EH (cell line): ENCODE results near the gene SEC24D.
"Not testable (repeated sequence)": the region's sequence is repeated elsewhere in the genome, so short reads cannot be mapped to it uniquely, and the experiment has no call there.

Experiments
- DNase-seq: peaks from one replicate; pipeline ENCODE4 v3.0.0-alpha.2; 2015; ENCODE audit warnings: low read depth

SEC24D gene, protein sequence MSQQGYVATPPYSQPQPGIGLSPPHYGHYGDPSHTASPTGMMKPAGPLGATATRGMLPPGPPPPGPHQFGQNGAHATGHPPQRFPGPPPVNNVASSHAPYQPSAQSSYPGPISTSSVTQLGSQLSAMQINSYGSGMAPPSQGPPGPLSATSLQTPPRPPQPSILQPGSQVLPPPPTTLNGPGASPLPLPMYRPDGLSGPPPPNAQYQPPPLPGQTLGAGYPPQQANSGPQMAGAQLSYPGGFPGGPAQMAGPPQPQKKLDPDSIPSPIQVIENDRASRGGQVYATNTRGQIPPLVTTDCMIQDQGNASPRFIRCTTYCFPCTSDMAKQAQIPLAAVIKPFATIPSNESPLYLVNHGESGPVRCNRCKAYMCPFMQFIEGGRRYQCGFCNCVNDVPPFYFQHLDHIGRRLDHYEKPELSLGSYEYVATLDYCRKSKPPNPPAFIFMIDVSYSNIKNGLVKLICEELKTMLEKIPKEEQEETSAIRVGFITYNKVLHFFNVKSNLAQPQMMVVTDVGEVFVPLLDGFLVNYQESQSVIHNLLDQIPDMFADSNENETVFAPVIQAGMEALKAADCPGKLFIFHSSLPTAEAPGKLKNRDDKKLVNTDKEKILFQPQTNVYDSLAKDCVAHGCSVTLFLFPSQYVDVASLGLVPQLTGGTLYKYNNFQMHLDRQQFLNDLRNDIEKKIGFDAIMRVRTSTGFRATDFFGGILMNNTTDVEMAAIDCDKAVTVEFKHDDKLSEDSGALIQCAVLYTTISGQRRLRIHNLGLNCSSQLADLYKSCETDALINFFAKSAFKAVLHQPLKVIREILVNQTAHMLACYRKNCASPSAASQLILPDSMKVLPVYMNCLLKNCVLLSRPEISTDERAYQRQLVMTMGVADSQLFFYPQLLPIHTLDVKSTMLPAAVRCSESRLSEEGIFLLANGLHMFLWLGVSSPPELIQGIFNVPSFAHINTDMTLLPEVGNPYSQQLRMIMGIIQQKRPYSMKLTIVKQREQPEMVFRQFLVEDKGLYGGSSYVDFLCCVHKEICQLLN

DNA sequence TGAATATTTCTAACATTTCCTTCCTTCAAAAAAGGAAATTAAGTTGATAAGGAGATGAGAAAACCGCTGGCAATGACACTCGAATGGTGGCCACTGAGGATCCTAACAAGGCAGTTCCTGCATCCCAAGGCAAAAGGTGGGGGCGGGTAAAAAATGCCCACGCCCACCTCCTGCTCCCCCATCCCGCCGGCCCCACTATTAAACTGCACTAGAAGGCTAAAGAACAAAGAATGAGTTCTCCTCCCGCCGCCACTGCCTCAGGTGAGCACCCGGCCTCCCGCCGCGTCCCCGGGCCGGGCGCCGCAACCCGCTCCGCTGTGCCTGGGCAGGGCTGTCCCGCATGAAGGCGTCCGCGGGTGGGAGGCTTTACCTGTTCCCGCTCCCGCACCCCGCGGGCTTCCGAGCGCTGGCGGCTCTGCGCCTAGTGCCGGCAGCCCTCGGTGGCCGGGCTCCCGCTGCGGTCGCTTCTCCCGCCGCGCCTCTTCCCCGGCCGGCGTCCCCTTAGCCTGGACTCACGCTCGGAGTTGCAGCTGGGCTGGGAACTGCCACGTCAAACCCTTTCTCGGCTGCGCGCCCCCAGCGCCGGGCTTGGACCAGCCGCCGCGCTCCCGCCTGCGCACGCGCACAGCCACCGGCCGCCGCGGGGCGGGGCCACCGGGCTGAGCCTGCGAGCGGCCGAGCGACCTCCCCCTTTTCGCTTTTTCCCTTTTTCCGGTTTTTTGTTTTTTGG lies at the start of gene SEC24D:
Gene SEC24D (minus strand): TSS at position 556 of the 730 bp plus-strand sequence. CDS start 2,430 bp downstream, outside the sequence.
- peak; percentile 91 for DNase-seq

DNA sequence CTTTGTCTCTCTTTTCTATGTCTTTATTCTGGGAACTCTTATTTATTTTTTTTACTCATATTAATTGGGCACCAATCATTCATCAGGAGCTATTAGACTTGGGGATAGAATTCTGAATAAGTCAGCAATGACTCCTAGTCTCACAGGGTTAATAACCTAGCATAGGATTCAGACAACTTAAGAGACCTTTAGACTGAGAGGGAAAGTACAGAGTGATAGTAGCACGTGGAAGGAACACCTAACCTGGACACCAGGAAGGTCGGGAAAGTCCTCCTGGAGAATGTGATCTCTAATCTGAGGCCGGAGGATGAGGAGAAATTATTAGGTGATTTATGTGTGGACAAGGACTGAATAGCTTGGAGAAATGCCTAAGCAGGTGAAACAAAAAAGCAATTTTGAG lies 48.8 kb upstream of the SEC24D start:
- no peak for DNase-seq

DNA sequence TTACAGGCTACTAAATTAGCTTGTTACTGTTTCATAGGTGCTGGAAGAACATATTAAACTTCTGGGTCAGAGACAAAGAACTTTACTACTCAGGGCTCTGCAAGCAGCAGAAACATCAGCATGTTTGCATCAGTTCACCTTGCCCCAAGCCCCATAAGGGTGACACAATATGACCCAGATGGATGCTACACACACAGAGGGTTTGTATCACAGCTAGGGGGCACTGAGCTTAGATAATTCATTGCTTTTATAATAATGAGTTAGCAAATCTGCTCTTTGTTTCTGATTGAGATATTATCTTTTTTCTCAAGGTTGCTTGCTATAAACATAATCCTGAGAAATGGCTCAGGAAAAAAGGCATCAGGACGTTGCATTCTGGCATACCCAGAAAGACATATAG lies 47.9 kb upstream of the SEC24D start:
- DNase-seq = peak; percentile 9

DNA sequence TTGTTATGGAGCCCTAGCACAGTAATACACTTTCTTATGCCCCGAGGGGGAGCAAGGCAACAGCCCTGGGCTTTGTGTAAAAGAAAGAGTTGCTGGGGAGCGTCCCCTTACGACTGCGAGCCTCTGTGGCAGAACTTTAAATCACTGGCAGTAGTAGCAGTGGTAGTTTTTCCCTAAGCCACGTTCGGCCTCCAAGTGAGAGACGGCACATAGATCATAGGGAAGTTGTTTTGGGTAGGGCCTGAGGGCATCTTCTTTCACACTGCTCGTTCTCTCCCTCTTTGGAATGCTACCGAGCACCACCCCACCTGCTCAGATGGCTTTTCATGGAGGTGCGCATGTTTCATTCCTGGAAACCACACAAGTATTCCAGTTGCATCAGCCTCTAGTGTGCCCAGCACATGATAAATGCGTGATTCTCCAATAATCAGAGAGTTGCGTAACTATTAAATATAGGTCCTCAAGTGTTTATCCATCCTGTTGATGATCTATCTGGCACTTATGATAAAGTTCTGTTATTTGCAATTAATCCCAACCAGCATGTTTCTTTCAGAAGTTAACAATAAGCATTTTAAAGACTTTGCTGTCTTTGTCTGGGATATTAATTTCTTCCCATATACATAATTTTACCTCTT lies 45.7 kb upstream of the SEC24D start:
- DNase-seq = no peak

DNA sequence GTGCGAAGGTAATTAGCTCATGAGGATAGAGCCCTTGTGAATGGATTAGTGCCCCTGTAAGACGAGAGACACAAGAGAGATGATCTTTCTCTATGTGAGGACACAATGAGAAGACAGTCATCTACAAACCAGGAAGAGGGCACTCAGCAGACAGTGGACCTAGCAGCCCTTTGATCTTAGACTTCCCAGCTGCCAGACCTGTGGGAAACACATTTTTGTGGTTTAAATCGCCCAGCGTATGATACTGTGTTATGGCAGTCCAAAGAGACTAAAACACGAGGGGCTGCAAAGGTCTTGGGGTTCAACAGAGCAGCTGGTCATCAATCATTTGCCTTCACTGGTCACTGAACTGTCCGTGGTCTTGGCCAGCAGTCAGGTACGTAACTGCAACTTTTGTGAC lies 43.5 kb upstream of the SEC24D start:
- no peak for DNase-seq

DNA sequence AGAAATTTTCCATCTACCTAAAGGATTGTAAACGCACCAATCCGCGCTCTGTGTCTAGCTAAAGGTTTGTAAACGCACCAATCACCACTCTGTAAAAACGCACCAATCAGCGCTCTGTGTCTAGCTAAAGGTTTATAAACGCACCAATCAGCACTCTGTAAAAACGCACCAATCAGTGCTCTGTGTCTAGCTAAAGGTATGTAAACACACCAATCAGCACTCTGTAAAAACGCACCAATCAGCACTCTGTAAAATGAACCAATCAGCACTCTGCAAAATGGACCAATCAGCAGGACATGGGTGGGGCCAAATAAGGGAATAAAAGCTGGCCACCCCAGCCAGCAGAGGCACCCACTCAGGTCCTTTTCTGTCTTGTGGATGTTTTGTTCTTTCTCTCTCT lies 42.6 kb upstream of the SEC24D start:
- not testable (repeated sequence) for DNase-seq

DNA sequence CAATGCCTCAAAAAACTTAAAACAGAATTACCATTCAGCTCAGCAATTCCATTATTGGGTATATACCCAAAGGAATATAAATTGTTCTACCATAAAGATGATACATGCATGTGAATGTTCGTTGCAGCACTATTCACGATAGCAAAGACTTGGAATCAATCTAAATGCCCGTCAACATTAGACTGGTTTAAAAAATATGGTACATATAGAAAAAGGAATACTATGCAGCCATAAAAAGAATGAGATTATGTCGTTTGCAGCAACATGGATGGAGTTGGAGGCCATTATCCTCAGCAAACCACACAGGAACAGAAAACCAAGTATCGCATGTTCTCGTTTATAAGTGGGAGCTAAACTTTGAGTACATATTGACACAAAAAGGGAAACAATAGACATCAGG lies 41.9 kb upstream of the SEC24D start:
- no peak for DNase-seq

DNA sequence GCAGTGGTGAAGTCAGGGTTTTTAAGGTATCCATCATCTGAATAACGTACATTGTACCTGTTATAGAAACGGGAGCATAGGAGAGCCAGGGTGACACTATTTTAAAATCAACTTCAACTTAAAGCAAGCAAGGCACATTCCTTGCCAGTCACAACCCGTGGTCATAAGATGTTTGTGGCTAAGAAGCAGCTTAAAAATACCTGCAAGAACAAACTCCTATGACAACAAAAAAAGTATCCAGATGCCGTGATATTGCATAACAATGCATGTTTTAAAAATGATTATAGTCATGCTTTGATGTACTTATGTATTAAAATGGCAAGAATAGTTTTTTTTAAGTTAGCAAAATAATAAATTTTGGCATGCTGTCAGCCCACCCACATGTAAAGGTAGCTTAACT lies 36.3 kb upstream of the SEC24D start:
- DNase-seq = no peak

DNA sequence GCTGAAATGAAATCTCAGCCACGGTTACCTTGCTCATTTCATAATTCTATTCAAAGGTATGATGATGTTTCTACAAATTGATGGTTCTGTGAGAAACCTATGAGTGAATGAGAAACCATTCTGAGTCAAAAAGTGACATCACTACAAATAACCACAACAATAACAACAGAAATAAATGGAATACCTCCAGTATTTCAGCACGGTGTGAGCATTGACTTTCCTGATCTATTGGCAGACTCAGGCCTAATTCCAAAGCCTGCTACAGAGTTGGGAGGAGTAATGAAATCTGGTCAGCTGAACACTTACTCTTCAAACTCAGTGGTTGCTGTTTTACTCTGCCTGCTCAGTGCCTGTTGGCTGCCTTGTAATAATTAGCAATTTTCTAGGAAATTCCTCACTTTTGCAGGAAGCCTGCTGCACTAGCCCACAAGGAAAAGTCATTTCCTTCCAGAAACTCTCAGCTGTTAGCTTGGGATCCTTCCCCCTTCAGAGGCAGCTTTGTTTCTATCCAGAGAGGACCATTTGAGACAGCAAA lies 33.9 kb upstream of the SEC24D start:
- peak; percentile 55 for DNase-seq

DNA sequence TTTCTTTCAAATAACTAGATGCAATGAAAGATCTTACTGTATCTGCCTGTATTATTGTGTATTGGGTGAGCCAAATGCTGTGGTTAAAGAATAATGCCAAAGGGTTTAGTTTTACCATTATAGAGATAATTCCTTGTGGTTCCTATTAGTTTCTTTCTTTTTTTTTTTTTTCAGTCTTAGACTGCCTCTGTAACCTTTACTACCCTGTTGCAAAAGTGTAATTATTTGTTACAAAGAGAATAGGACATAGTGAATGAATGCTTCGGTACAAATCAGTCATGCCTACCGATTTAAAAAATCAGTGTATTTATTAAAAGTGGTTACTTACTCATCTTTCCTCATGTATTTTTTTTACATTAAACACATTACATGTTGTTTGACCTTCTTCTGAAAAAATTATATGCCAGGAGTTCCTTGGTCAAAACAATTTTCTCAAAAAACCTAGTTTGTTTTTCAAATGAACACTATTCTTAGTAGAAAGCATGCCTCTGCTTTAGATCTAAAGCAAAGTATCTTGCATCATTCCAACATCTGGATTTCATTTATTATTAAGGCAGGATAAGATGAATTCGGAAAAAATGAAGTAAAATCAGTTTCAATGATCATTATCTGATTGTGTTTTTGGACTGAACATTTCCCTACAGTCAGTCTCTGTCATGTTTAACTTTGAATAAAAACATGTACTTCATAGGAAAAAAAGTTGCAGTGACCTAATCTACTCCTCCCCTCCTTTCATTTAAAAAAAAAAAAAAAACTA lies 31.6 kb upstream of the SEC24D start:
- peak; percentile 43 for DNase-seq

DNA sequence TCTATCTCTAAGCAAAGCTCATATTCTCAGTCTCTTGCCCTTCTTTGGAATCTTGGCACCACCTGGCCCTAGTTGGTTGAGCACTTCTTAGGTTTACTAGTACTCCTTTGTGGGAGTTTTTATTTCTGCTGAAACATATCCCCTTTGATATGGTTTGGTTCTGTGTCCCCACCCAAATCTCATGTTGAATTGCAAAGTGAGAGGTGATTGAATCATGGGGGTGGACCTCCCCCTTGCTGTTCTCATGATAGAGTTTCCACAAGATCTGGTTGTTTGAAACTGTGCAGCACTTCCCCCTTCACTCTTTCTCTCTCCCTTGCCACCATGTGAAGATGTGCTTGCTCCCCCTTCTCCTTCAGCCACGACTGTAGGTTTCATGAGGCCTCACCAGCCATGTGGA lies 30.5 kb upstream of the SEC24D start:
- no peak for DNase-seq

DNA sequence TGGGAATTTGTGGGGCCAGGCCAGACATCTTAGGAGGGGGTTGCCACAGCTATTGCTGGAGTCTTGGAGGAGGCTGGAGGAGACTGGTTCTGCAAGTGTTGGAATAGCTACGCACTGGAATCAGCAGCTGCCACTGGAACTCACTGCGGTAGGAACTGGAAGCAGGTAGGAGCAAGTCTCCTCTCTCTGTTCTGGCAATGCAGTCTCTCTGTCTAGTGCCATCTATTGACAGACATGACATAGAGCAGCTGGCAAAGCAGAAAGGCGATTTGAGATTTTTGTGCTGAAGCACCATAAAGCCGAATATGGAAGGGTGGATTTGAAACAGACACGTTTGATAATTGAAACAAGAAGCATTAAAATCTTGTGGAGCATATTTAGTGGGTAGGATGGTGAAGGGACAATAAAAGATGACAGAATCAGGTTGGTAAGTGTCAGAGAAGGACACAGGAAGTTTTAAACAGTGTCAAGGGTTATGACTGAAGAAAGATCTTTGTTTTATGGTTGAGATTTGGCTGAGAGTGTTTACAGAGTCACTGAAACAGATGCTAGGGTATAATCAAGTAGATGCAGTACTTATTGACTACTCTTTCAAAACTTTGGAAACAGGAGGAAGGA lies 29.3 kb upstream of the SEC24D start:
- peak; percentile 63 for DNase-seq

DNA sequence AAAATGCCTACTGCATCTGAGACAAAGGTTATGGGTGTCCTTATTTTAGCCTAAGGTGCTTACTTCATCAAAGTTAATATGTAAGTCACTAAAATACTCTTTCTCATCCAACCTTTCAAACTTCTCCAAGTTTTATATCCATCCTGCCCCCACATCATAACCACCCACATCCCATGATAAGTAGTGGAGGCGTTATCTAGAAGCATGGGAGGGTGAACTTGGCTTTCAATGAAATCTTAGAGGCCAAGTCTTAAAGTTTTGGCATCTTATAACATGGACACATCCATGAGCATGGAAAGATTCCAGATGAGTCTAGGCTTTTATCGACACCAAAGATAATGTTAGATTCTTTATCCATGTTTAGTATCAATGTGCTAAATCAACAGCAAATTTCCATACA lies 22.9 kb upstream of the SEC24D start:
- DNase-seq = no peak

DNA sequence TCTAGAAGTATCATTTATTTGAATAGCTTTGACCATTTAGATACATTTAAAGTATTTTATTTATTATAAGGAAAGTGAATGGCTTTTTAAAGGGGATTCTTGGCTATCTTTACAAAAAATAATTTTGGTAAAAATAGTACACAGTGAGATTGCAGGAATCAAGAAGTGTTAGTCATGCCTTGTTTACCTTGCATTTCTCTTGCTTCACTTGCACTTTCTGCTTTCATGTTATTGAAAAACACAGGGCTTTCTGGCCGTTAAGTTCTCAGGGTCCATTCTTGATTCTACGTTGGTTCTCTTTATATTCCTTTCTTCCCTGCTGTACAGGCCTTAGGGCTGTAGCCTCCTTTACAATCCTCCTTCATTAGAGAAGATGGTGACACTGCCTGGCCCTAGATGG lies 21.8 kb upstream of the SEC24D start:
- DNase-seq = no peak

DNA sequence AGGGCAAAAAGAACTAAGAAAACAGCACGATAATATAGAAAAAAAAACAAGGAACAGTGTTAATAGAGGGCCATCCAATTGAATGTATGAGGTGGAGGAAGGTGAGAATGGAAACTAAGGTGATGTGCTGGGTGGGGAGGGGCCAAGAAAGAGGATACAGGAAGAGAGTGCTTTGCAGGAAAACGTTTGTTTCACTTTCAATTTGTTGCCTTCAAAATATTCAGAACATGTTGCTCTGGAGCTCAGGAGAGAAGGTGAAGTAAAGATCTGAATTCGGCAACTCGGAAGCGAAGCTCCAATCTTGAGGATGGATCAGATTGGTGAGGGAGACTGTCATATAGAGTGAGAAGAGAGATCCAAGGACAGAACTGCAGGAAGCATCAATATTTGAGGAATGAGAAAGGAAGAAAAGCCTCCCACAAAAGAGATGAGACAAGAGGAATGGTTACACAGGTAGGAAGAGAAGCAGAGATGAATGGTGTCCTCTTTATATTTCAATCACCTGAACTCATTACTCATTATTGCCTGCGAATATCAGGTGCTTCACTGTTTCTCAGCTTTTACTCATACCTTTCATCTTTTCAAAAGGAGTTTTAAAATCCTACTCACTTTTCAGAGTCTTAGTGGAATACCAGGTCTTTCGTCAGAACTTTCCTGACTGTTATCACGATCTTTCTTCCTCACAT lies 14.7 kb upstream of the SEC24D start:
- DNase-seq = peak; percentile 37

DNA sequence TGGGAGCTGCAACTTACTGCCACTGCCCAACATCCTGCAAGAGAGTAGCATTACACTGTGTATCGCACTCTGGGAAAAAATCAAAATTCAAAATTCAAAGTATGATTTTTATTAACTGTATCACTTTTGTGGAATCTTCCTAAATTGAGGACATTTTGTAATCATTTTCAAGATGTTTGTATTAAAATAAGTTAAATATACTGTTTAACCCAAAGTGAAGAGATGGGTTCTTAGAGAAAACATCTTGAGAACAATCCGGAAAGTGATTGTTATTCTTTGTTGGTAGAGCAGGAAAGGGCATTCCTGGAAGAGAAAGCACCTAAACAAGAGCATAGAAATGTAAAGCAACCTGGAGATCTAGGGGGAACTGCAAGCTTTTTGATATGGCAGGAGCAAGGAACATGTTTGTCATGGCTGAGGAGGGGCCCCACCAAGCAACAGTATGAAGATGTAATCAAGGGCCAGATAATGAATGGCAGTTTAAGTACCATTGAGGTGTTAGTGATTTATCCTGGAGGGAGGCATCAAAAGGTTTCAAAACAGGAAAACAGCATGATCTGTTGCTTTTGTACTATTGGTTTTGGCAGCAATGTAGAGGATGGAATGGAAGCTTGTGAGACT lies 14.1 kb upstream of the SEC24D start:
- no peak for DNase-seq

DNA sequence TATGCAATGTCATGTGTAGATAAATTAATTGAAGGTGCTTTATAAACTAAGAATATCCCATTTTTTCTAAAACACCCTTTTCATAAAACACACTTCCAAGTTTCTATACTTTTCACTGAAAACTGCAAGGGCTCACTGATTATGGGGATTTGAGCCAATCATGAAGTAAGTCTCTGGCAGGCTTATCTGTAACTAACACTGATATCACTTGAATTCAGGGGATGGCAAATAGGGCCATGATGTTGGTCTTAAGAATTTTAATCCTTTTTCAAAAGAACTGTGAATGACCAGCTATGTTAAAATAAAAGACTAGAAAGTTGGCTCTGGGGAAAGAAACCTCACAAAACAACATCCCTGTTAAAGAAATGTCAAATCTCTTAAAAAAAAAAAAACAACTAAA lies 13.0 kb upstream of the SEC24D start:
- DNase-seq = no peak

DNA sequence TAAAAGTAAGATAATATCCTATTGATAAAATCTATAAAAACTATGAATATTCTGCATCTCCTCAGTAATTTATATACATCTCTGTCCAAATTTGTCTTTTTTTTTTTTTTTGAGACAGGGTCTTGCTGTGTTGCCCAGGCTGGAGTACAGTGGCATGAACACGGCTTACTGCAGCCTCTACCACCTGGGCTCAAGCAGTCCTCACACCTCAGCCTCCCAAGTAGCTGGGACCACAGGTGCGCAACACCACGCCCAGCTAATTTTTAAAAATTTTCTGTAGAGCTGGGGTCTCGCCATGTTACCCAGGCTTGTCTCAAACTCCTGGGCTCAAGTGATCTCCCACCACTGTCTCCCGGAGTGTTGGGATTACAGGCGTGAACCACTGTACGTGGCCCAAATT lies 12.3 kb upstream of the SEC24D start:
- DNase-seq = no peak

DNA sequence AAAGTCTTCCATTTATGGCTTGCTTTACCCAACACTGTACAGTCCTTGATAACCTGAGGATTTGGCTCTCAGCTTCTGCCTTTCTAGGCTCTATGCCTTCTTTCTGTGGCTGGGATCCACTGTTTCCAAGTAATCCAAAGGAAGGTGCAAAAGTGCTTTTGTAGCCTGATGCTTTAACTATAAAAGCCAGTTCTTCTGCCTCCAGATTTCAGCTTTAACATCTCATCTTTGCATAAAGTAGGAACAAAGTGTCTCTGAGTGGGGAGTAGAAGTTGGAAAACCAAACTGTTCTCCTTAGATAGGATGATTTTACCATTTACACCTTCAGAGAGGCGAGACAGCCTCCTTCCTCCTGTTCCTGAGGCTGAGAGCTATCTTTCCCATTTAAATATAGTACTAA lies 11.1 kb upstream of the SEC24D start:
- DNase-seq = no peak
